Stimulated activated CD4-positive, alpha-beta T cell treated with anti-CD3 and anti-CD28 coated beads, Interleukin-2, amount 100 ng/mL, for 4 hours (primary cell): ENCODE data around the gene CPN1.

Experiments used
- DNase-seq: peaks from one replicate; pipeline ENCODE4 v3.0.0-alpha.2; 2020; ENCODE audit warnings: low read depth

The CPN1 gene

GRCh38 chr10:99996671-99997648 lies 84.7 kb downstream of the CPN1 start:
- DNase-seq = no peak

DNA sequence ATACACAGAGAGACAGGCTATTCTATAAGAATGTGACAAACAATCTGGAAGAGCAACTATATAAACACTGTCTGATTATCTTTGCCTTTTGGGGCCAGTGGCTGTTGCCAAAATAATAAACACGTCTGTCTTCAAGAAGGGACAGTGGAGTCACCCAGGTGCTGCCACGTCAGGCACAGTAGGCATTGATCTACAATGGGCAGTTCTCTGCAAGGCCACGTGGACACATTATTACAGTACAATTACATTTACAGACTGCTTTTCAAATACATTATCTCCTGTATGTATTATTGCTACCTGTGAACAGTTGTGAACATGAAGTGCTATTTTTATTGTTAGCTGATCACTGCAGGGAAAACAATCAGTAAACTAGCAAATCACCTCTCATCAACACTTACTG lies 86.0 kb downstream of the CPN1 start:
- DNase-seq = no peak

GRCh38 chr10:99995269-99995668 lies 86.4 kb downstream of the CPN1 start:
- no peak for DNase-seq

DNA sequence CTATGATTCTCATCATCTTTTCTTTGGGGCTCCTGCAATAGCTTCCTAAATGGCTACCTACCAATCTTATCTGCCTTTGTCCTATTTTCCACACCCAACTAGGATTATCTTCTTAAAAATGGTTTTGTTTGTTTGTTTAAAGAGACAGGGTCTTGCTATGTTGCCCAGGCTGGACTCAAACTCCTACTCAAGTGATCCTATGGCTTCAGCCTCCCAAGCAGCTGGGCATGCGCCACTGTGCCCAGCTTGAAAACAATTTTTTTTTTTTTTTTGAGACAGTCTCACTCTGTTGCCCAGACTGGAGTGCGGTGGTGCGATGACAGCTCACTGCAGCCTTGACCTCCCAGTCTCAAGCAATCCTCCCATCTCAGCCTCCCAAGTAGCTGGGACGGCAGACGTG lies 86.9 kb downstream of the CPN1 start:
- no peak for DNase-seq

DNA sequence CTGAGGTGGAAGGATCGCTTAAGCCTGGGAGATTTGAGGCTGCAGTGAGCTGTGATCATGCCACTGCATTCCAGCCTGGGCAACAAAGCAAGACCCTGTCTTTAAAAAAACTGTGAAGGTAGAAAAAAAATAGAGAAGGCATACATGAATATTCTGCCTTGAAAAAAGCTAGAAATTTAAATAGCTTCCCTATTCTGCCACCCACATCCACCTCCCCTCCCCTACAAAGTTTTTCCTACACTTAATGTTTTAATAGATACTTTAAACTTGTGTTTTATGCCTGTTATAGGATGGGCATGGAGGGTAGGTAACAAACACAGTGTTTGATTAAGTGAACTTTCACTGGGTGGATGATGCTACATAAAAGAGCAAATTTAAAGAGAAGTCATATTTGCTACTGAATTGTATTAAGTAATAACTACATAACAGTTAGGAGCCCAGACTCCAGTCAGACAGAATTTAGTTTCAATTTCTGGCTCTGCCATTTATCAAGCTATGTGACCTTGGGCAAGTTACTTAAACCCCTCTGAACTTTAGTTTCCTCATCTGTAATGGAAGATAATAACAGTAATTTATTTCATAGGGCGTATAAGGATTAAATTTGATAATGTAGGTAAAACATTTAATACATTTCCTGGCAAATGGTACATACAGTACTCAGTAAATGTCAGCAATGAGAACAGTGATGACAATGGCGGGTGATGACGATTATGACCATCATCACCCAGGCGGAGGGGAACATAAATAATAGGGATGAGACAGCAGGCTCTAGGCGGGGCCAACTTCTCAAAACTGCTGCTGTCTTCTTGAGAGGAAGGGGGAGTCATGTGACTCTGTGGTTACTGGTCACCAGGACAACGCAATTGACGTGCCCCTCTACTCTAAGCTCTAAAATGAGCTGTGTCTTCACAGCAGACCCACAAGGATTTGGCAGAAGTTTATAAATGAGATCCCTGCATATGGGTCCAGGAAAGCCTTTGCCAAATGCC lies 87.7 kb downstream of the CPN1 start:
- peak; percentile 28 for DNase-seq
